PC-3 (cell line): Measurements from ENCODE around the gene B3GAT1. TPM values are rescaled to one million over a fixed set of nuclear protein-coding genes. Genes with fewer than 3 reads are reported as not detected.

Experiments used
- ATAC-seq: fragments of 200-7000 bp; cut with Tn5 transposase; 2 replicates; pipeline ENCODE4 v1.9.1; 2020; ENCODE audit warnings: mild to moderate bottlenecking, moderate library complexity
- BruUV-seq: library from RNA; stranded (reverse); fragments of 400-500 nt; replicated peaks from 2 replicates; lab custom pipeline; 2021; lab: Mats Ljungman, UMichigan
- CTCF ChIA-PET: fragments of 300-600 bp; sonication (Branson Sonifier 250); formaldehyde crosslinking; loops from one replicate; lab custom pipeline; 2022; ENCODE audit warnings: antibody characterized with exemption; lab: Charles Lee
- POLR2A ChIA-PET: fragments of 300-600 bp; sonication (Branson Sonifier 250); formaldehyde crosslinking; loops from one replicate; lab custom pipeline; 2022; ENCODE audit warnings: antibody characterized with exemption; ENCODE audit not compliant: unreplicated experiment; lab: Charles Lee
- DNase-seq: peaks from one replicate; pipeline ENCODE4 v3.0.0-alpha.2; 2015
- H2AFZ ChIP-seq: fragments of 300-600 bp; sonication (generic); 2 replicates; pipeline ENCODE4 v1.6.0; 2016; ENCODE audit warnings: antibody characterized with exemption, low read length
- H3F3A ChIP-seq: fragments of 300-600 bp; sonication (generic); one replicate; pipeline ENCODE4 v1.6.0; 2017; ENCODE audit warnings: antibody characterized with exemption, low read length, control low read depth, mild to moderate bottlenecking; ENCODE audit not compliant: unreplicated experiment
- H3K27ac ChIP-seq: fragments of 300-600 bp; sonication (generic); 2 replicates; pipeline ENCODE4 v1.5.1; 2016; ENCODE audit warnings: mild to moderate bottlenecking, low read length
- H3K27me3 ChIP-seq: fragments of 300-600 bp; sonication (generic); 2 replicates; pipeline ENCODE4 v1.6.1; 2016; ENCODE audit warnings: low read length, mixed read lengths
- H3K36me3 ChIP-seq: fragments of 300-600 bp; sonication (generic); 2 replicates; pipeline ENCODE4 v1.6.1; 2016; ENCODE audit warnings: low read depth, mixed run types, low read length, mixed read lengths
- H3K4me1 ChIP-seq: fragments of 300-600 bp; sonication (generic); 2 replicates; pipeline ENCODE4 v1.5.1; 2016; ENCODE audit warnings: low read length; ENCODE audit not compliant: insufficient read depth
- H3K4me2 ChIP-seq: fragments of 300-600 bp; sonication (generic); 2 replicates; pipeline ENCODE4 v1.6.0; 2016; ENCODE audit warnings: low read length
- H3K4me3 ChIP-seq: fragments of 300-600 bp; sonication (generic); 2 replicates; pipeline ENCODE4 v1.5.1; 2016; ENCODE audit warnings: mild to moderate bottlenecking, low read length, mixed read lengths
- H3K79me2 ChIP-seq: fragments of 300-600 bp; sonication (generic); 2 replicates; pipeline ENCODE4 v1.6.1; 2017; ENCODE audit warnings: low read length, mixed read lengths
- H3K9ac ChIP-seq: fragments of 300-600 bp; sonication (generic); 2 replicates; pipeline ENCODE4 v1.6.0; 2016; ENCODE audit warnings: mild to moderate bottlenecking, low read length
- H3K9me2 ChIP-seq: fragments of 300-600 bp; sonication (generic); replicated peaks from 2 replicates; pipeline ENCODE4 v1.6.1; 2016; ENCODE audit warnings: mixed run types, low read length, mixed read lengths
- H3K9me3 ChIP-seq: fragments of 300-600 bp; sonication (generic); 2 replicates; pipeline ENCODE4 v1.6.1; 2016; ENCODE audit warnings: low read length, mixed read lengths
- H4K20me1 ChIP-seq: fragments of 300-600 bp; sonication (generic); 2 replicates; pipeline ENCODE4 v1.6.1; 2016; ENCODE audit warnings: low read length, mixed read lengths
- EZH2 ChIP-seq: fragments of 300-600 bp; sonication (generic); IDR thresholded peaks from one replicate; pipeline ENCODE4 v1.6.1; 2017; ENCODE audit warnings: antibody characterized with exemption, mild to moderate bottlenecking, low read length; ENCODE audit not compliant: unreplicated experiment
- EZH2phosphoT487 ChIP-seq: fragments of 300-600 bp; sonication (generic); IDR thresholded peaks from 2 replicates; pipeline ENCODE4 v1.6.1; 2018; ENCODE audit warnings: mild to moderate bottlenecking, antibody characterized with exemption, low read length, borderline replicate concordance
- intact Hi-C: fragments of 100-400 bp; cut with micrococcal nuclease; formaldehyde crosslinking; loops from 2 replicates; pipeline ENCODE4 v1.9.0; 2023
- total RNA-seq: library from RNA; depleted of rRNA; stranded (reverse); fragments of >200 nt; gene quantifications from 2 replicates; pipeline ENCODE4 v1.2.3, GENCODE V29; 2014
- TF ChIP-seq, protein P1 (sequence below): fragments of 300-600 bp; sonication (generic); conservative IDR thresholded peaks from 2 replicates; pipeline ENCODE4 v1.5.1; 2017; ENCODE audit warnings: antibody characterized with exemption, low read depth, mild to moderate bottlenecking, low read length

The B3GAT1 gene
- total RNA-seq, 1 experiment from 2014 or later: not detected

DNA sequence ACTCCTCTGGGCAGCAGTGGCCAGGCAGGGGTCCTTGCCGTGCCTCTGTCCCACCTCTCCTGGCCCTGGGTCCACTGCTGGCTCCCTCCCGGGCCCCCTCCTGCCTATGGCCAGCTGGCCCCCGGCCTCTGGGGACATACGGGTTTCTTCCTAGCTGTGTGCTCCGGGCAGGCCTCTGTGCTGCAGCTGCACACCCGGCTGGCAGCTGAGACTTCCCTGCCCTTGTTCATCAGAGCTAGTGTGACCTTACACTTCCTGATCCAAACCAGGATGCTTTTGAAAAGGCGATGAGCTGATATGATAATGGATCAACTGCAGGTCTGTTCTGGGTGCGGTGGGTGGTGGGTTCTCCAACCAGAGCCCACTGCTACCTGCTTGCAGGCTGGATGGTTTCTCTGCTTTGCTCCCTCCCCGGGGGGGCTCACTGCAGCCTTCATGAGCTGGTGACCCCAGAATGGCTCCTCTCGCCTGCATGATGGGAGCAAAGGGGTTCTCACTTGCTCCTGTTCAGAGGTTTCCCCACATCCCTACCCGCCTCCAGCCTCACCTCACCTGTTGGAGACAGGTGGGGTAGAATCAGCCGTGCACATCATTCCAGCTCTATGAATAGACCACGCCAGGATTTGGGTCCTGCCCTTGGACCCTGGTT, 13.3 kb downstream of the B3GAT1 start:
- Histone ChIP-seq H3K4me2 (no peak overlapping the region), H4K20me1 (no peaks in the 10 kb centered on the region), H3K27ac (no peak overlapping the region), H2AFZ (no peak overlapping the region), H3K27me3 (peaks cover 14% of the 10 kb centered on the region; the same call in 1 of the 2 replicates), H3K36me3 (no peaks in the 10 kb centered on the region), H3K79me2 (no peaks in the 10 kb centered on the region), H3F3A (no peaks in the 10 kb centered on the region), H3K9ac (no peak overlapping the region), H3K4me1 (no peaks in the 10 kb centered on the region), H3K9me3 (0 out of 2 replicates have a peak, but pooled peaks cover 4% of the 10 kb centered on the region), H3K4me3 (no peak overlapping the region), H3K9me2 (no peaks in the 10 kb centered on the region)
- ChIA-PET POLR2A (no interaction called here), CTCF (no interaction called here)
- intact Hi-C loops: no loop called here
- BruUV-seq: no TSS peak
- TF ChIP-seq, protein P1, sequence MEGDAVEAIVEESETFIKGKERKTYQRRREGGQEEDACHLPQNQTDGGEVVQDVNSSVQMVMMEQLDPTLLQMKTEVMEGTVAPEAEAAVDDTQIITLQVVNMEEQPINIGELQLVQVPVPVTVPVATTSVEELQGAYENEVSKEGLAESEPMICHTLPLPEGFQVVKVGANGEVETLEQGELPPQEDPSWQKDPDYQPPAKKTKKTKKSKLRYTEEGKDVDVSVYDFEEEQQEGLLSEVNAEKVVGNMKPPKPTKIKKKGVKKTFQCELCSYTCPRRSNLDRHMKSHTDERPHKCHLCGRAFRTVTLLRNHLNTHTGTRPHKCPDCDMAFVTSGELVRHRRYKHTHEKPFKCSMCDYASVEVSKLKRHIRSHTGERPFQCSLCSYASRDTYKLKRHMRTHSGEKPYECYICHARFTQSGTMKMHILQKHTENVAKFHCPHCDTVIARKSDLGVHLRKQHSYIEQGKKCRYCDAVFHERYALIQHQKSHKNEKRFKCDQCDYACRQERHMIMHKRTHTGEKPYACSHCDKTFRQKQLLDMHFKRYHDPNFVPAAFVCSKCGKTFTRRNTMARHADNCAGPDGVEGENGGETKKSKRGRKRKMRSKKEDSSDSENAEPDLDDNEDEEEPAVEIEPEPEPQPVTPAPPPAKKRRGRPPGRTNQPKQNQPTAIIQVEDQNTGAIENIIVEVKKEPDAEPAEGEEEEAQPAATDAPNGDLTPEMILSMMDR: no peak
- no peak for TF ChIP-seq EZH2phosphoT487
- no peak for TF ChIP-seq EZH2
- no peak for ATAC-seq
- DNase-seq: no peak

DNA sequence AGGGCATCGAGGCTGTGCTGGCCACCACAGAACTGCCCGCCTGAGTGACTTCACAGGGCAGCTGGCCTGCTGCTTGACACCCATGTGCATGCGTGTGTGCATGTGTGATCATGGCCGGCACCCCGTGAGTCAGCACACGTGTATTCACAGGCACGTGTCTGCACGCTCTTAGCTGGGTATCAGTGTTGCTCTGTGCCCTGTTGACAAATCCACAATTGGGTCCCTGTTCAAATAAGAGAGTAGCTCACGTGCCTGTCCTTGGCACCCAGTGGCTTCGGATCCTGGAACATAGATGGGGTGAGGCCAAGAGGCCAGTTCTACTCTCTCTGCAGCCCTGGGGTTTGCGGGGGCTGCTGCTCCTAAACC, 14.0 kb downstream of the B3GAT1 start:
- Histone ChIP-seq H3K4me3 (no peak overlapping the region), H3K27me3 (peaks cover 18% of the 10 kb centered on the region; the same call in 1 of the 2 replicates), H3K9me3 (0 out of 2 replicates have a peak, but pooled peaks cover 4% of the 10 kb centered on the region), H3K27ac (no peak overlapping the region), H3K9me2 (no peaks in the 10 kb centered on the region), H4K20me1 (no peaks in the 10 kb centered on the region), H3F3A (no peaks in the 10 kb centered on the region), H3K36me3 (no peaks in the 10 kb centered on the region), H3K4me1 (no peaks in the 10 kb centered on the region), H2AFZ (no peak overlapping the region), H3K79me2 (no peaks in the 10 kb centered on the region), H3K4me2 (no peak overlapping the region), H3K9ac (no peak overlapping the region)
- no TSS peak for BruUV-seq
- TF ChIP-seq EZH2: no peak
- TF ChIP-seq, protein P1: no peak
- no peak for TF ChIP-seq EZH2phosphoT487
- ChIA-PET CTCF (no interaction called here), POLR2A (no interaction called here)
- DNase-seq (no peak), ATAC-seq (no peak)
- intact Hi-C loops: no loop called here

DNA sequence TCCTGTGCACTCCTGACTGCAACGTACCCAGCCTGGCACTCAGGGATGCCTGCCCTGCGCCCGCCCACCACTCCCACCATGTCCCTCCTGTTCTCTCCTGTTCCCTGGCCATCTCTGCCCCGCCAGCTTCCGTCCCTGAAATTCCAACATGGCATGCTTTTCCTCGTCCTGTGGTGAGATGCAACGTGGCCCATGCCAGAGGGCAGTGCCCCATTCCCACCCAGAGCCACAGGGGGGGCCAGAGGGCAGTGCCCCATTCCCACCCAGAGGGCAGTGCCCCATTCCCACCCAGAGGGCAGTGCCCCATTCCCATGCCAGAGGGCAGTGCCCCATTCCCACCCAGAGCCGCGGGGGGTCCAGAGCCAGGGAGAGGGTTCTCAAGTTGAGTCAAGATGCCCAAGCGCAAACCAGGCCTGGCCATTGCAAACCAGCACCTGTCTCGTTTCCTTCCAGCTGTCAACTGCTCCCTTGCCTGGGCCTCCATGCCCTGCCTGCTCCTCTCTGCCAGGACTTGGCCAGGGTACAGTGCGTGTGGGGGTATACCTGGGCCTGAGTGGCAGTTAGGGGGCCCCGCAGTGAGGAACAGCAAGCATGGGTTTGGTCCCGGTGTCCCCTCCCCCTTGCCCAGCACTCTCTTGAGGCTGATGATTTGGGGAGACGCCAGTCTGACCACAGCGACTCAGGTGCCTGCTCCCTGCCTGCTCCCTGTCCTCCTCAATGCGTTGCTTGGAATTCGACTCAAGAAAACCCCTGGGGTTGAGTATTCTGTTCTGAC, 14.6 kb downstream of the B3GAT1 start:
- H3K9me3 ChIP-seq: 0 out of 2 replicates have a peak, but pooled peaks cover 4% of the 10 kb centered on the region
- ChIA-PET CTCF (no interaction called here), POLR2A (no interaction called here)
- ATAC-seq: no peak
- no peaks in the 10 kb centered on the region for H3K36me3 ChIP-seq
- no peaks in the 10 kb centered on the region for H3K4me1 ChIP-seq
- no peaks in the 10 kb centered on the region for H3F3A ChIP-seq
- H4K20me1 ChIP-seq: no peaks in the 10 kb centered on the region
- H3K9ac ChIP-seq: no peak overlapping the region
- DNase-seq: no peak
- H3K27ac ChIP-seq: no peak overlapping the region
- peaks cover 24% of the 10 kb centered on the region; the same call in 1 of the 2 replicates for H3K27me3 ChIP-seq
- no peaks in the 10 kb centered on the region for H3K9me2 ChIP-seq
- no peak overlapping the region for H3K4me2 ChIP-seq
- H3K79me2 ChIP-seq: no peaks in the 10 kb centered on the region
- H2AFZ ChIP-seq: no peak overlapping the region
- no peak overlapping the region for H3K4me3 ChIP-seq
- BruUV-seq: no TSS peak
- TF ChIP-seq, protein P1: no peak
- TF ChIP-seq EZH2: no peak
- no peak for TF ChIP-seq EZH2phosphoT487
- intact Hi-C loops: no loop called here
